H1 (cell line): Measurements from ENCODE around the gene PDE4B. TPM values are rescaled to one million over a fixed set of nuclear protein-coding genes. Genes with fewer than 3 reads are reported as not detected.

Source experiments
- CTCF ChIA-PET: fragments of 300-600 bp; sonication (Branson Sonifier 250); formaldehyde crosslinking; loops from one replicate; lab custom pipeline; 2021; ENCODE audit not compliant: partially characterized antibody; lab: Charles Lee
- POLR2A ChIA-PET: fragments of 300-600 bp; sonication (Branson Sonifier 250); formaldehyde crosslinking; loops from one replicate; lab custom pipeline; 2021; ENCODE audit warnings: inconsistent platforms; ENCODE audit not compliant: partially characterized antibody; lab: Charles Lee
- DNase-seq, 2 experiments: peaks; one replicate each; pipeline versions ENCODE4 v3.0.0 to v3.0.0-alpha.2; 2010 to 2022; ENCODE audit warnings: low spot score in 2 of 2, low read depth in 1 of 2, mixed read lengths in 1 of 2
- FAIRE-seq: peaks from 2 replicates; lab custom pipeline; 2011; peaks lifted over from hg19 to GRCh38; lab: Jason Lieb, UNC
- H2AFZ ChIP-seq: 2 replicates; pipeline ENCODE4 v1.8.1; 2012; ENCODE audit warnings: low read length, inconsistent platforms
- H2AK5ac ChIP-seq: 2 replicates; pipeline ENCODE4 v1.6.1; 2013; ENCODE audit warnings: low read depth, low read length
- H2BK120ac ChIP-seq: replicated peaks from 2 replicates; pipeline ENCODE3; 2013; ENCODE audit warnings: low read depth, low read length, inconsistent platforms
- H2BK12ac ChIP-seq: 2 replicates; pipeline ENCODE4 v1.6.1; 2013; ENCODE audit warnings: low read depth, low read length
- H2BK15ac ChIP-seq: 2 replicates; pipeline ENCODE4 v1.6.1; 2013; ENCODE audit warnings: low read length
- H2BK20ac ChIP-seq: 2 replicates; pipeline ENCODE4 v1.6.1; 2013; ENCODE audit warnings: low read length
- H2BK5ac ChIP-seq: 2 replicates; pipeline ENCODE4 v1.6.1; 2013; ENCODE audit warnings: low read depth, low read length
- H3K14ac ChIP-seq: 2 replicates; pipeline ENCODE4 v1.6.1; 2013; ENCODE audit warnings: inconsistent platforms; ENCODE audit not compliant: insufficient read length
- H3K18ac ChIP-seq: 2 replicates; pipeline ENCODE4 v1.6.1; 2013; ENCODE audit warnings: low read length; ENCODE audit errors: extremely low read depth
- H3K23ac ChIP-seq: 2 replicates; pipeline ENCODE4 v1.6.1; 2013; ENCODE audit warnings: inconsistent platforms; ENCODE audit not compliant: insufficient read length
- H3K23me2 ChIP-seq: 2 replicates; pipeline ENCODE4 v1.6.1; 2013; ENCODE audit warnings: low read depth, low read length
- H3K27ac ChIP-seq: 2 replicates; pipeline ENCODE4 v1.6.1; 2011; ENCODE audit warnings: low read depth, low read length, inconsistent platforms
- H3K27me3 ChIP-seq, 4 experiments: replicated peaks in 1 of 4; 1 replicate in 1 of 4; 2 replicates in 3 of 4; pipeline versions ENCODE4 v1.6.1 to v1.8.1; 2011 to 2013; ENCODE audit warnings: low read length in 3 of 4, mild to moderate bottlenecking in 3 of 4, inconsistent platforms in 2 of 4, mixed read lengths in 2 of 4, moderate library complexity in 1 of 4; ENCODE audit not compliant: control insufficient read depth in 3 of 4, insufficient read depth in 3 of 4; ENCODE audit errors: extremely low read depth in 1 of 4
- H3K36me3 ChIP-seq, 4 experiments: 2 replicates each; pipeline versions ENCODE4 v1.6.1 to v1.8.1; 2011 to 2013; ENCODE audit warnings: mild to moderate bottlenecking in 4 of 4, low read length in 3 of 4, moderate library complexity in 2 of 4, control low read depth in 1 of 4, inconsistent platforms in 1 of 4; ENCODE audit not compliant: insufficient read depth in 4 of 4, control insufficient read depth in 2 of 4
- H3K4ac ChIP-seq: replicated peaks from 2 replicates; pipeline ENCODE3; 2013; ENCODE audit warnings: low read length, low read depth, mixed read lengths, inconsistent platforms; ENCODE audit not compliant: insufficient read length
- H3K4me1 ChIP-seq, 4 experiments: replicated peaks in 1 of 4; 1 replicate in 1 of 4; 2 replicates in 3 of 4; pipeline versions ENCODE4 v1.6.1 to v1.8.1; 2011 to 2013; ENCODE audit warnings: low read length in 3 of 4, inconsistent platforms in 2 of 4, mixed read lengths in 1 of 4; ENCODE audit not compliant: insufficient read depth in 4 of 4, control insufficient read depth in 3 of 4
- H3K4me2 ChIP-seq, 2 experiments: 2 replicates each; pipeline versions ENCODE4 v1.6.1 to v1.8.1; 2011 to 2013; ENCODE audit warnings: low read depth in 2 of 2, low read length in 2 of 2, control low read depth in 1 of 2, inconsistent platforms in 1 of 2, mild to moderate bottlenecking in 1 of 2; ENCODE audit not compliant: insufficient read depth in 1 of 2
- H3K4me3 ChIP-seq, 4 experiments: fragments of 200-600, 300-600 bp in 1 of 4; sonication (generic), shearing (Covaris generic), sonication (Bioruptor Twin) in 1 of 4; 2 replicates each; pipeline versions ENCODE4 v1.5.1 to v1.8.1; 2011 to 2016; ENCODE audit warnings: low read length in 4 of 4, low read depth in 3 of 4, control low read depth in 2 of 4, inconsistent platforms in 2 of 4, mild to moderate bottlenecking in 2 of 4, mixed read lengths in 1 of 4, moderate library complexity in 1 of 4; ENCODE audit not compliant: insufficient read depth in 2 of 4; ENCODE audit errors: extremely low read depth in 1 of 4
- H3K56ac ChIP-seq: replicated peaks from 2 replicates; pipeline ENCODE3; 2013; ENCODE audit warnings: low read depth, mild to moderate bottlenecking, mixed read lengths, low read length, inconsistent platforms; ENCODE audit not compliant: insufficient read length
- H3K79me1 ChIP-seq: 2 replicates; pipeline ENCODE4 v1.6.1; 2013; ENCODE audit warnings: low read depth, low read length, control low read depth
- H3K79me2 ChIP-seq, 2 experiments: 2 replicates each; pipeline versions ENCODE4 v1.6.1 to v1.8.1; 2012 to 2013; ENCODE audit warnings: low read length in 2 of 2, mild to moderate bottlenecking in 2 of 2, inconsistent platforms in 1 of 2; ENCODE audit not compliant: insufficient read depth in 2 of 2, control insufficient read depth in 1 of 2
- H3K9ac ChIP-seq, 4 experiments: replicated peaks in 1 of 4; 1 replicate in 1 of 4; 2 replicates in 3 of 4; pipeline versions ENCODE4 v1.6.1 to v1.8.1; 2011 to 2013; ENCODE audit warnings: low read depth in 3 of 4, low read length in 3 of 4, control low read depth in 2 of 4, mild to moderate bottlenecking in 2 of 4, moderate library complexity in 2 of 4, inconsistent platforms in 1 of 4; ENCODE audit errors: extremely low read depth in 1 of 4
- H3K9me3 ChIP-seq, 2 experiments: 2 replicates each; pipeline versions ENCODE4 v1.6.1 to v1.8.1; 2012 to 2013; ENCODE audit warnings: mild to moderate bottlenecking in 2 of 2, moderate library complexity in 2 of 2, control low read depth in 1 of 2, inconsistent platforms in 1 of 2, low read depth in 1 of 2, low read length in 1 of 2, mixed read lengths in 1 of 2; ENCODE audit not compliant: insufficient read depth in 2 of 2
- H4K20me1 ChIP-seq, 2 experiments: replicated peaks in 1 of 2; 2 replicates each; pipeline versions ENCODE3 to v1.8.1; 2011 to 2013; ENCODE audit warnings: inconsistent platforms in 2 of 2, low read length in 2 of 2, mild to moderate bottlenecking in 1 of 2; ENCODE audit not compliant: insufficient read depth in 2 of 2, control insufficient read depth in 1 of 2
- H4K5ac ChIP-seq: 2 replicates; pipeline ENCODE4 v1.6.1; 2013; ENCODE audit warnings: low read length, low read depth, mixed read lengths, inconsistent platforms; ENCODE audit not compliant: insufficient read length
- H4K8ac ChIP-seq: 2 replicates; pipeline ENCODE4 v1.8.0; 2013; ENCODE audit warnings: mild to moderate bottlenecking, moderate library complexity, low read length, inconsistent platforms; ENCODE audit not compliant: insufficient read depth; ENCODE audit errors: extremely low read depth
- H4K91ac ChIP-seq: replicated peaks from 2 replicates; pipeline ENCODE3; 2013; ENCODE audit warnings: low read length, mixed read lengths, inconsistent platforms; ENCODE audit not compliant: insufficient read length
- ASH2L ChIP-seq: fragments of 200-600, 300-600 bp; sonication (generic); IDR thresholded peaks from one replicate; pipeline ENCODE4 v1.7.1; 2017; ENCODE audit warnings: low read length
- CHD1 ChIP-seq: IDR thresholded peaks from 2 replicates; pipeline ENCODE4 v1.6.1; 2012; ENCODE audit warnings: low read depth, low read length, improper control_type of control experiment
- EZH2 ChIP-seq: fragments of 200-600 bp; sonication (generic); IDR thresholded peaks from 2 replicates; pipeline ENCODE4 v1.7.1; 2012; ENCODE audit warnings: low read depth, mild to moderate bottlenecking, moderate library complexity, low read length, inconsistent platforms; ENCODE audit not compliant: severe bottlenecking
- POLR2A ChIP-seq, 2 experiments: IDR thresholded peaks; 1 replicate in 1 of 2; 2 replicates in 1 of 2; pipeline ENCODE4 v1.6.1; 2011; ENCODE audit warnings: low read depth in 2 of 2, low read length in 2 of 2, mild to moderate bottlenecking in 2 of 2; ENCODE audit errors: control extremely low read depth in 1 of 2
- WGBS, 2 experiments: shearing (Covaris generic) in 1 of 2; methylation state at CpG; one replicate each; pipeline versions ENCODE4 v1.1.6 to v1.1.7; 2013 to 2015; ENCODE audit warnings: low lambda C conversion rate in 2 of 2, mixed read lengths in 2 of 2, inconsistent platforms in 1 of 2, low coverage in 1 of 2, missing lambda C conversion rate in 1 of 2; ENCODE audit not compliant: insufficient replicate concordance in 2 of 2, insufficient coverage in 1 of 2, insufficient read length in 1 of 2; ENCODE audit errors: extremely low coverage in 1 of 2, missing lambda C conversion rate in 1 of 2; 5-methylcytosine and 5-hydroxymethylcytosine counted together
- polyA plus RNA-seq, 7 experiments: library from polyadenylated mRNA; depleted of rRNA in 3 of 7; stranded (reverse) in 5 of 7; unstranded in 2 of 7; fragments of >200 nt in 5 of 7; fragments of 200-250 nt in 2 of 7; gene quantifications; 1 replicate in 5 of 7; 2 replicates in 1 of 7; 4 replicates in 1 of 7; pipeline versions ENCODE4 v1.2.1 to v1.2.3, GENCODE V29; 2011 to 2013; ENCODE audit warnings: missing spikeins in 2 of 7, mixed read lengths in 2 of 7
- total RNA-seq: library from RNA; stranded (reverse); fragmentation: NEBNext Ultra II Directional; extraction: Animal tissue kit (Norgen Biotek cat#: 25700); gene quantifications from 2 replicates; pipeline ENCODE4 v1.2.1, GENCODE V29; 2021

The PDE4B gene
- total and polyA plus RNA-seq, 2 of the 8 experiments (the other 6 are each of a cell fraction or from before 2014, with no cell fraction given) = 5.0 to 15.1 TPM

GRCh38 chr1:66197120-66197519, 404.4 kb downstream of the PDE4B start:
- Histone ChIP-seq H4K20me1 (no peaks in the 10 kb centered on the region), H3K79me2 (no peaks in the 10 kb centered on the region), H4K5ac (no peak overlapping the region), H3K4me3 (no peak overlapping the region), H3K4me2 (no peak overlapping the region), H3K4ac (no peak overlapping the region), H3K18ac (no peak overlapping the region), H2BK20ac (no peak overlapping the region), H3K4me1 (no peaks in the 10 kb centered on the region), H4K91ac (no peak overlapping the region), H3K14ac (no peak overlapping the region), H2BK120ac (no peak overlapping the region), H3K27me3 (no peaks in the 10 kb centered on the region), H3K36me3 (no peaks in the 10 kb centered on the region), H3K79me1 (no peaks in the 10 kb centered on the region), H3K56ac (no peak overlapping the region), H4K8ac (no peak overlapping the region), H2BK5ac (no peak overlapping the region), H3K9me3 (no peaks in the 10 kb centered on the region), H2AFZ (no peak overlapping the region), H2BK12ac (no peak overlapping the region), H3K27ac (no peak overlapping the region), H3K23ac (no peak overlapping the region), H3K23me2 (no peaks in the 10 kb centered on the region), H2AK5ac (no peak overlapping the region), H3K9ac (no peak overlapping the region), H2BK15ac (no peak overlapping the region)
- ChIA-PET POLR2A (no interaction called here), CTCF (no interaction called here)
- DNase-seq (no peak), FAIRE-seq (no peak)
- no peak for TF ChIP-seq POLR2A (IDR thresholded peaks at IDR 0.05; ENCODE audit: control extremely low read depth in 1 of 2, low read depth in 2 of 2, low read length in 2 of 2)
- no peak for TF ChIP-seq CHD1
- TF ChIP-seq EZH2 = no peak
- TF ChIP-seq ASH2L = no peak
- WGBS, 2 experiments = 84% methylated on average over 4 of the region's 4 CpGs; no CpG with 5 or more reads in 1 of the 2 experiments
